ENCODE results near the gene DEPDC1B.
"Not testable (repeated sequence)": the region's sequence is repeated elsewhere in the genome, so short reads cannot be mapped to it uniquely, and the experiment has no call there.

Gene DEPDC1B

GRCh38 chr5:60563696-60564324, 136.2 kb downstream of the DEPDC1B start:
- FAIRE-seq (no peak), DNase-seq (ENCODE audit: insufficient read length) (no peak)
- no peak for TF ChIP-seq POLR2A (IDR thresholded peaks at IDR 0.05; ENCODE audit: low read depth, low read length)
- TF ChIP-seq POLR2AphosphoS5 (IDR thresholded peaks at IDR 0.05; ENCODE audit: low read depth, low read length), result no peak
- no peak for TF ChIP-seq TAF1 (IDR thresholded peaks at IDR 0.05; ENCODE audit: borderline replicate concordance, low read depth, low read length)

DNA sequence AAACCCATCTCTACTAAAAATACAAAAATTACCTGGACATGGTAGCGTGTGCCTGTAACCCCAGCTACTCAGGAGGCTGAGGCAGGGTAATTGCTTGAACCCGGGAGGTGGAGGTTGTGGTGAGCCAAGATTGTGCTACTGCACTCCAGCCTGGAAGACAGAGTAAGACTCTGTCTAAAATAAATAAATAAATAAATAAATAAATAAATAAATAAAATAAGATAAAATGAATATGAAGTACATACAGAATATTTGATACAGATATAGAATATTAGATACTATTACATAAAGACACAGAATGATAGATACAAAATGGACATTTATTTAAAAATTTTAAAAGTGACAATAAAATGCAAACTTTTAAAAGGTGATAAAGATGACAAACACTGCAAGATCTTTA, 146.7 kb downstream of the DEPDC1B start:
- not testable (repeated sequence) for DNase-seq (ENCODE audit: insufficient read length); FAIRE-seq

DNA sequence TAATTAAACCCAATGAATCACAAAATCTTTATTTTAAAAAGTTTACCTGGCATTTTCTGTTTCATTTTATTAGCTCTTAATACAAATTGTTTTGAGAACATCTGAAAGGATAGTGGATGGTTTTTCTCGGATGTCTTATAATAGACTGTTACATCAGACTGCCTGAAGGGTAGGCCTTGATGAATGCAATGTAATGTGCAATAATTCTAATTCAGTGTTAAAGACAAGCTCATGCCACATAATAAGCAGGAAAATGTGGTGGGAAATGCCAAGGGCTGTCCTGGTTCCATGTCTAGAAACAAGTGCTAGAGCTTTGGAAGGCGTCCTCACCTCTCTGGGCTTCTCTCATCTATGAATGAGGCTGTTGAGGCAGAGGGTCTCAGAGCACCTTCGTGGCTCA, 148.1 kb downstream of the DEPDC1B start:
- TF ChIP-seq TAF1 (IDR thresholded peaks at IDR 0.05; ENCODE audit: borderline replicate concordance, low read depth, low read length) (no peak), POLR2AphosphoS5 (IDR thresholded peaks at IDR 0.05; ENCODE audit: low read depth, low read length) (no peak), POLR2A (IDR thresholded peaks at IDR 0.05; ENCODE audit: low read depth, low read length) (no peak)
- FAIRE-seq (no peak), DNase-seq (ENCODE audit: insufficient read length) (no peak)

- no peak for FAIRE-seq
- no peak for TF ChIP-seq TAF1 (IDR thresholded peaks at IDR 0.05; ENCODE audit: borderline replicate concordance, low read depth, low read length)
- no peak for TF ChIP-seq POLR2AphosphoS5 (IDR thresholded peaks at IDR 0.05; ENCODE audit: low read depth, low read length)
- no peak for TF ChIP-seq POLR2A (IDR thresholded peaks at IDR 0.05; ENCODE audit: low read depth, low read length)
- no peak for DNase-seq (ENCODE audit: insufficient read length)
These were observed 148.7 kb downstream of the DEPDC1B start for GRCh38 chr5:60551250-60551649.

DNA sequence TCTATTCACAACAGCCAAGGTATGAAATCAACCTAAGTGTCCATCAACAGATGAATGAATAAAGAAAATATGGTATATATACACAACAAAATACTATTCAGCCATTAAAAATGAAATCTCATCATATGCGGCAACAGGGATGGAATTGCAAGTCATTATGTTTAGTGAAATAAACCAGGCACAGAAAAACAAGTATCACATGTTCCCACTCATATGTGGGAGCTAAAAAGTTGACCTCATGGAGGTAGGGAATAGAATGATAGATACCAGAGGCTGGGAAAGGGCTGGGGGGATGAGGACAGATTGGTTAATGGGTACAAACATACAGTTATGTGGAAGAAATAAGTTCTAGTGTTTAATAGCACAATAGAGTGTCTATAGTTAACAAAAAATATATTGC, 149.7 kb downstream of the DEPDC1B start:
- no peak for DNase-seq (ENCODE audit: insufficient read length)
- no peak for FAIRE-seq
- TF ChIP-seq POLR2A (IDR thresholded peaks at IDR 0.05; ENCODE audit: low read depth, low read length) (no peak), TAF1 (IDR thresholded peaks at IDR 0.05; ENCODE audit: borderline replicate concordance, low read depth, low read length) (no peak), POLR2AphosphoS5 (IDR thresholded peaks at IDR 0.05; ENCODE audit: low read depth, low read length) (no peak)

GRCh38 chr5:60549841-60550240, 150.1 kb downstream of the DEPDC1B start:
- FAIRE-seq (no peak), DNase-seq (ENCODE audit: insufficient read length) (no peak)
- TF ChIP-seq POLR2AphosphoS5 (IDR thresholded peaks at IDR 0.05; ENCODE audit: low read depth, low read length) (no peak), TAF1 (IDR thresholded peaks at IDR 0.05; ENCODE audit: borderline replicate concordance, low read depth, low read length) (no peak), POLR2A (IDR thresholded peaks at IDR 0.05; ENCODE audit: low read depth, low read length) (no peak)

Data from GM12892 (cell line).